Astrocyte (in vitro differentiated cells and primary cell): ENCODE measurements around the gene ATXN1.

Source experiments
- CTCF ChIP-seq: IDR thresholded peaks from 2 replicates; pipeline ENCODE4 v1.5.1; 2011; ENCODE audit warnings: low read depth, mild to moderate bottlenecking, inconsistent platforms, low read length, moderate library complexity; ENCODE audit not compliant: insufficient read depth
- EZH2 ChIP-seq: IDR thresholded peaks from 2 replicates; pipeline ENCODE4 v1.6.1; 2012; ENCODE audit warnings: mild to moderate bottlenecking, low read length, inconsistent platforms; ENCODE audit not compliant: insufficient read depth

GRCh38 chr6:16690608-16691142 is 70.6 kb downstream of the ATXN1 start:
- no peak for TF ChIP-seq EZH2
- no peak for TF ChIP-seq CTCF
